NCI-H345 treated with DMSO at 0.1 percent for 48 hours (cell line): ENCODE data around the gene KRTAP10-11.
"Not testable (repeated sequence)": the region's sequence is repeated elsewhere in the genome, so short reads cannot be mapped to it uniquely, and the experiment has no call there.

Experiments used
- DNase-seq: peaks from one replicate; lab custom pipeline; 2025; ENCODE audit not compliant: unreplicated experiment; lab: John Stamatoyannopoulos, UW

KRTAP10-11 gene

GRCh38 chr21:44638506-44639330, 7.5 kb upstream of the KRTAP10-11 start:
- not testable (repeated sequence) for DNase-seq

- DNase-seq: no peak
Measured at GRCh38 chr21:44639331-44639655, 6.9 kb upstream of the KRTAP10-11 start.

DNA sequence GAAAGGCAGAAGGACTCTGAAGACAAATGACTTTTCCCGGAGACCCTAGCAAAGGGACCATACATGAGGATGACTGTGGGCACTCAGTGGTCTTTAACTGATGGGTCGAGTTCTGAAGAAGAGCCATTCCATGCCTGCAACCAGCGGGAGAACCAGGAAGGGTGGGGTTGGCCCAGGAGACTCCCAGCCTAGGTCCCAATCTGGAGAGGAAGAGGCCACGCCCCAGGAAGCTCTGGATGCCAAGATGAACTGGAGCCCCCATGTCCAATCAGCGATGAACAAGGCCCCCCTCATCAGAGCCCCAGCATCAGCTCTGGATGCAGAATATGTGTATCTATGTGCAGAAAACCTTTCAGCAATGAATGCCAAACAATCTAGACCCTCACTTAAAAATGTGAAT, 5.5 kb upstream of the KRTAP10-11 start:
- no peak for DNase-seq

DNA sequence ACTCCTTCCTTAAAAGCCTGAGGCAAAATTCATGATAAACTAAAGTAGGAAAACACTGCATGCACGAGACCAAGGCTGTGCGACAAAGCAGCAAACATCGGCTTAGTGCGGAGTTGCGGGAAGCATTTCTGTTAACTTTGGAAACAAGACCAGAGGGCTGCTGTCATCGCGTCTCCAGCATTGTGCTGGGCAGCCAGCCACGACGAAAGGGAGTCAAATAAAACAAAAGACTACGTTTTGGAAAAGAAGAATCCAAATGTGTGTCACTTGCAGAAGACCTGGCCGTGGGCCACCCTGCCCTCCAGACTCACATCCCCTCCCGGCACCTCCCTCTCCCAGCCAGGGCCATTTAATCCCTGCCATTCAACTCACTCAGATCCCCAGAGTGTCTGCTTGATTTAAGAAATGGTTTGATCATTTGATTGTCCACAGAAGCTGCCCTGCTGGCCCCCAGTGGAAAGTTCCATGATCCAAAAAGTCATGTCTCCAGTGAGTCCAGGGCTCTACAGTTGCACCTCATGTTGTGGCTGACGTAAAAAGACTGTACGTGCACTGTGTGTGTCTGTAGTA, 2.4 kb upstream of the KRTAP10-11 start:
- DNase-seq: no peak

GRCh38 chr21:44644878-44645277, 1.3 kb upstream of the KRTAP10-11 start:
- no peak for DNase-seq

DNA sequence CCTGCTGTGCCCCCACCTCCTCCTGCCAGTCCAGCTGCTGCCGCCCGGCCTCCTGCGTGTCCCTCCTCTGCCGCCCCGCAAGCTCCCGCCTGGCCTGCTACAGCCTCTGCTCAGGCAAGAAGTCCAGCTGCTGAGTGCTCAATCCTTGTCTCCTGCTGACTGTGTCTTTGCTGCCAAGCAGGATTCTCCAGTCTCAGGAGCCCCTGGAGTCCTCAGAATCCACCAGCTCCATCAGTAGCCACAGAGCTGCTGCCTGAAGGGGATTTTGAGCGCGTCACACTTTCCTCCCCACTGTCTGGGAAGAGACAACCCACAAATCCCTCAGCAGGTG, 973 bp downstream of the KRTAP10-11 start:
- peak; percentile 76 for DNase-seq

- DNase-seq: no peak
Measured at GRCh38 chr21:44648557-44649311, 2.5 kb downstream of the KRTAP10-11 start.

DNA sequence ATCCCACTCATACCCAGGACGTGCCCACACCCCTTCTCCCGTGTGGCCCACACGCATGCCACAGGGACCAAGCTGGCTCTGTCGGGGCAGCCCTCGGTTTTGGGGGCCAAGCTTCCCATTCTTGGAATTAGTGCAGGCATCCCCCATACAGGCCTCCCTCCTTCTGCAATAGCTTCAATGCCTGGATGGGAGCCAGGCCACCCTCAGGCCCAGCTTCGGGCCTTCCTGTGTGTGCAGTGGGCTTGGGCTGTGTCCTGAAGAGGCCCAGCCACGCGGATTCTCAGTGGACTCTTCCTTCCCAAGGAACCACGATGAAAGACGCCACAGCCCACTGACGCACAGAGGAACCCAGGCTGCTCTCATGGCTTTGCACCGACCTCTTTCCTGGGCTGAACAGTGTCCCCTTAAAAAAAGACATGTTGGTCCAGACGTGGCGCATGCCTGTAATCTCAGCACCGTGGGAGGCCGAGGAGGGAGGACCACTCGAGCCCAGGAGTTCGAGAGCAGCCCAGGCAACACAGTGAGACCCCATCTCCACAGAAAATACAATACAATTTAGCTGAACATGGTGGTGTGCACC, 3.4 kb downstream of the KRTAP10-11 start:
- no peak for DNase-seq

DNA sequence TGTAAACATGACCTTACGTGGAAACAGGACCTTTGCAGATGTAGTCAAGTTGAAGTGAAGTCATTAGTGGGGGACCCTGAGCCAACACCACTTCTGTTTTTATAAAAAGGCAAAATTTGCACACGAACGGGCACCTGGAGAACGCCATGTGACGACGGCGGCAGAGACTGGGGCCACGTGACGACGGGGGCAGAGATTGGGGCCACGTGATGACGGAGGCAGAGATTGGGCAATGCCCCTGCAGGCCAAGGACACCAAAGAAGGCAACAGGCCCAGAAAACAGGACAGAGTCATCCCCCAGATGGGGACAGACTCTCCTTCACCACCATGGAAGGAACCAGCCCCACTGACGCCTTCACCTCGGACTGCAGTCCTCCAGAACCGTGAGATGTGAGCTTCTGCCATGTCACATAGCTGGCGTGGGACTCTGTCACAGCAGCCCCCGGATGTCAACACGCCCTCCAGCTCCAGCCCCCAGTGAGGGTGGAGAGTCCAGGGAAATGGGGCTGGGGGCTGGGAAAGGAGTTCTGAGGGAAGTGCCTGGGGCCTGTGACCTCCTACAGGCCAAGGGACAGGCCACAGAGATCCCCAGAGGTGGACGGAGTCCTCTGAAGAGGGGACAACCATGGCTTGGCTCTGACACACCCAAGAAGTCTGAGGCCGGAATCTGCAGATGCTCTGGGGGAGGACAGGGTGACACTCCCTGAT, 4.2 kb downstream of the KRTAP10-11 start:
- DNase-seq: no peak

DNA sequence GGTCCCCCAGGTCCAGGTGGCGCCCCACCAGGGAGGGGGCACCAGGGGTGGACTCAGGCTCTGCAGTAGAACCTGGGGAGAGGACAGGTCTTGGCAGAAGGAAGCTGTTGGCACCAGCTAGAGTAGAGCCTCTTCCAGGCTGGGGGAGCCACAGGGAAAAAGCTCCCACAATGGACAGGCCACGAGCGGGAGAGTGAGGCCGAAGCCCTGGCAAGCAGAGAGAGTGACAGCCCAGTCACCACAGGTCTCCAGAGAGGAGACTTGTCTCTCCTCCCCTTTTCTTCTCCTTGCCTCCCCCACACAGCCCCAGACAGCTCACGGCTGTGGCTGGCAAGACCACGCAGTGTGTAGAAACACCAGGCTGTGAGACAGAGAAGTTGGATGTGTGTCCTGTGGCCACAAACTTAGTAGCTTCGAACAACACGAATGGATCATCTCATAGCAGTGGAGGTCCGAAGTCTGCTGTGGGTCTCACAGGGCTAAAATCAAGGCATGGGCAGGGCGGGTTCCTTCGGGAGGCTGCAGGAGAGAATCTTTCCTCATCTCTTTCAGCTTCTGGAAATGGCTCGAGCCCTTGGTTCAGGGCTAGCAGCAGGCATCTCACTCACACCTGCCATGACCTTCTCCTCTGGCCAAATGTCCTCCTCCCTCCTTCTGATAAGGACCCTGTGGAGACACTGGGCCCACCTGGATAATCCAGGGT, 4.9 kb downstream of the KRTAP10-11 start:
- DNase-seq: no peak

GRCh38 chr21:44653123-44653522, 6.9 kb downstream of the KRTAP10-11 start:
- no peak for DNase-seq

DNA sequence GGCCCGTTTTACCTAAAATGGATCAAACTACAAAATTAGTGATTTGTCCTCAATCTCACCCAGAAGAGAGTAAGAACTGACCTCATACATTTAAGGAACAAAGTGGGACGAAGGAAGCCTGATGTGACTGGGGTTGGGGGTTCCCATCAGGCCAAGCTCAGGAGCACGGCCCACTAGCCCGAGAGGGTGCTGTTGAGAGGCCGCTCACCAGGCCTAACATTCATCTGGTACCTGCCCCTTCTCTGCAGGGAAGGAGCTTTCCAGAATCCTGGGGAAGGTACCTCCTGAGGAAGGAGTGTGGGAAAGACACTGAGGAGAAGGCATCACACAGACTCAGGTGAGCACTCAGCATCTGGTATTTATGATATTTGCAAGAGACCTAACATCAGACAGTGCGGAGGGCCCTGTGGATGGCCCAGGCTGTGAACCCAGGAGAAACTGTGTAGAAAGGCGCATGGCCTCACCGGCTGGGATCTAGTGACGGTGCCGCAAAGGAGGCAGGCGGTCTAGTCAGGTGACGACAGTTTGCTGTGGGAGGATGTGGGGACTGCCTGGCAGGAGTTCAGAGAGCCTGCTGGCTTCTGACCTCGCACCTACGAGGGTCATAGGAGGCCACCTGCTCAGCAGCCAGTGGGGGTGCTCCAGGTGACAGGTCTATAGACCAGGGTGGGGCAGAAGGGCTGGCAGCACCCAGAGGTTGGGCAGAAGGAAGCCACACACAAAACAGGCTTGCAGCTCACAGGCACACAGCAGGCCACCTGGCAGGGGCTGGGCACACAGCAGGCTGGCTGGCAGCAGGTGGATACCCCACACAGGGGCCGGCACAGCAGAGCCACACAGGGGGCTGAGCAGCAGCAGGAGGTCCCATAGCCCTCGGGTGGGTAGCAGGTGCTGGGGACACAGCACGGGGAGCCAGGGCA, 7.7 kb downstream of the KRTAP10-11 start:
- DNase-seq: peak; percentile 87

GRCh38 chr21:44654576-44655175, 8.5 kb downstream of the KRTAP10-11 start, which contains the start of gene KRTAP12-4:
Gene KRTAP12-4, minus strand, starts transcription at chr21:44654659. Its CDS starts 45 bp downstream, at chr21:44654614.
- no peak for DNase-seq

DNA sequence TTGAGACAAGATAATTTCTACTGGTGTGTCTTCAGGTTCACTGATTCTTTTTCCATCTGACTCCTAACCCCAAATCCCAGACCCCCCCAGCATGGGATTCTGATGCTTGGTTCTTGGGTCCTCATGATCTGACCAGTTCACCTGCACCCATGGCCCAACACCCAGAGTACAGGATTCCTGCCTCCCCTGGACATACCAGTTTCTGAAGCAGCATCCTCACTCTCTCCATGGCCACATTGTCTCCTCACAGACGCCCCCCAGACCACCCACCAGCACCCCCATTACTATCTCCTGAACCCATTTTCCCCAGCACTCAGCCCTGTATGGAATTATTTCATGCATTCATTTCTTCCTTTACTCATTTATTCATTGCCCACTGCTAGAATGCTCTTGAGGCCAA, 10.7 kb downstream of the KRTAP10-11 start:
- DNase-seq: no peak

- no peak for DNase-seq
Measured at GRCh38 chr21:44657635-44658540, 11.7 kb downstream of the KRTAP10-11 start, which contains the start of gene KRTAP12-3. Gene KRTAP12-3, plus strand, starts transcription at chr21:44657932. Its CDS starts 48 bp downstream, at chr21:44657980.

- DNase-seq: no peak
Measured at GRCh38 chr21:44658541-44658910, 12.3 kb downstream of the KRTAP10-11 start.

DNA sequence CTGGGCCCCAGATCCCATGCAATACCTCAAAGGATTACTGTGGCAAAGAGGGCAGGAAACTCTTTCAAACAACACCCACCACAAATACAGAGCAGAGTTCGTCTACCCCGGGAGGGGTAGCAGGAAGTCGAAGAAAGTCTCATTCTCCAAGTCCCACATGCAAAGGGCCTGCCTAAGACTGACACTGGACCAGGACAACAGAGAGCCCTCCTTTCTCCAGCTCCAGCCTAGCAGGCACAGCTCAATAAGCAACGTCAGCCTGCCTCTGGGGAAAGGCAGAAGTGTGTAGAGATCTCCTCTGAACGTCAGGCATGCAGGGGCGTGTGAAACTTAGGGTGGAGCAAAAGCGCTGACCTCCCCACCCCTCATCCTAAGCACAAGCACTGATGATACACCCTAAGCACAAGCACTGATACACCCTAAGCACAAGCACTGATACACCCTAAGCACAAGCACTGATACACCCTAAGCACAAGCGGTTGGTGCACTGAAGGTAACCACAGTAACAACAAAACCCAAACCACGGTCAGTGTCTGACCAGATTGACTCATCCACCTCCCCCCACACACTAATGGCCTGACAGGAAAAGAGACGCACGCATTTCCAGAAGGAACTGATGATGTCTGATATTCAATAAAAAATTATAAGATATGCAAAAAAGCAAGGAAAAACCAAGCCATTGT, 12.8 kb downstream of the KRTAP10-11 start:
- no peak for DNase-seq
